ENCODE measurements around the gene GBE1.
A peak's percentile ranks its signal among the peaks of the same experiment; 100 is the strongest.

Gene GBE1

GRCh38 chr3:81550415-81550814 is 211.0 kb downstream of the GBE1 start:
- no peak for TF ChIP-seq CTCF (IDR thresholded peaks at IDR 0.05)
- peak overlapping the region; percentile 45 to 63 for H3K27ac ChIP-seq
- DNase-seq (ENCODE audit: low spot score): no peak
- H3K4me3 ChIP-seq: no peak overlapping the region

DNA sequence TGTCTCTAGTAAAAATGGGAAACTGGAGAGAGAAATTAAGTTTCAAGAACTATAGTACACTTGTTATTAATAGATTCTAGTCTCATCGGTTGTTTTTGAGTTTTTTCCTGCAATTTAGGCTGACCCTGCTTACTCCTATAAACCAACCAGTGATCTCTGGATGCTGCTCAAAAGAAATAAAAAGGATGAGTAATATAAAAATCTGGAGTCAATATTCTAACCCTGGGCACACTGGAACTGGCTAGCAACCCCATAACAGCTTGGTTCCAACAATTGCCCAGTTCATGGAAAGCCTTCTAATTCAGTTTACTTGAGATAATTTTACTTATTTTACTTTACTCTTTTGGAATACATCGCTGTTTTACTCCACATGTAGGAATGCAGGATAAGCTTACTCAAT is 211.6 kb downstream of the GBE1 start:
- Histone ChIP-seq H3K4me3 (no peak overlapping the region), H3K27ac (peak overlapping the region; percentile 45 to 63)
- no peak for DNase-seq (ENCODE audit: low spot score)
- TF ChIP-seq CTCF (IDR thresholded peaks at IDR 0.05): no peak

GRCh38 chr3:81549388-81549787 is 212.1 kb downstream of the GBE1 start:
- DNase-seq (ENCODE audit: low spot score): no peak
- H3K4me3 ChIP-seq: no peak overlapping the region
- TF ChIP-seq CTCF (IDR thresholded peaks at IDR 0.05): no peak
- H3K27ac ChIP-seq: no peak overlapping the region

GRCh38 chr3:81545572-81545971 is 215.9 kb downstream of the GBE1 start:
- no peak for DNase-seq (ENCODE audit: low spot score)
- TF ChIP-seq CTCF (IDR thresholded peaks at IDR 0.05): no peak
- no peak overlapping the region for H3K27ac ChIP-seq

DNA sequence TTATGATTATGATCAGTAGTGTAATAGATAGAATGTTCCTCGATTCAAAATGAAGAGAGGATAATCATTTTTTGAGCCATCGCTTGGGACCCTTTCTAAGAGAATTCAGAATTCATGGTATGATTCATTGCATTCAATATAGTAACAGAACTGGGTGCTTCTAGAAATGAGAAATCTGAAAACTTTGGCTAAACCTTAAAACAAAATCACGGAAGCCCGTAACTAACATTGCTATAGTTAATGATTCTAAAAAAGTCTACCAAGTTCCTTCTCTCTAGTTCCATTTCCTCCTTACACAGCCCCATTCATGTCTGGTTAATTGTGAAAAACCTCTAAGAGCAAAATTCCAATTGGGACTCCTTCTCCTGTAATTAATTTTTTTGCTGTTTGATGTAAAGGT is 217.1 kb downstream of the GBE1 start:
- Histone ChIP-seq H3K27ac (no peak overlapping the region), H3K4me3 (no peak overlapping the region)
- DNase-seq (ENCODE audit: low spot score): no peak
- TF ChIP-seq CTCF (IDR thresholded peaks at IDR 0.05): no peak

More at GRCh38 chr3:81545572-81545971, 215.9 kb downstream of the GBE1 start:
- H3K4me3 ChIP-seq: no peak overlapping the region

GRCh38 chr3:81540787-81541186 is 220.7 kb downstream of the GBE1 start:
- no peak for TF ChIP-seq CTCF (IDR thresholded peaks at IDR 0.05)
- DNase-seq (ENCODE audit: low spot score): no peak
- H3K27ac ChIP-seq: no peak overlapping the region
- H3K4me3 ChIP-seq: no peak overlapping the region

DNA sequence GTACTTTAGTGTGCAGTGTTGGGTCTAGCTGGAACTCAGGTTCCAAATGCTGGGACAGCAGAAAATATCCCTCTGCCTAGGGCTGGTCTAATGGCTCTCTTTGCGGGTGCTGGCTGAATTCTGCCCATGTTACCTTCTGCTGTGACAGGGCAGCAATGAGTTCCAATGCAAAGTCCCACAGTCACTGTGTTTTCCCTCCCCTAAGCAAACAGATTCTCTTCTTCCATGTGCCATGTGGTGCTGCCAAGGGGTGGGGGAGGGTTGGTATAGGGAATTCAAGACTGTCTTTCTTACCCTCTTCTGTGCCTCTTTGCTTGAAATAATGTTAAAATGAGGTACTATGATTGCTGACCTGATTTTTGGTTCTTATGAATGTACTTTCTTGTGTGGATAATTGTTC is 229.6 kb downstream of the GBE1 start:
- no peak for TF ChIP-seq CTCF (IDR thresholded peaks at IDR 0.05)
- Histone ChIP-seq H3K4me3 (no peak overlapping the region), H3K27ac (no peak overlapping the region)
- DNase-seq (ENCODE audit: low spot score): no peak
